Ovary (tissue), 3 donors: ENCODE measurements around the gene RYR2.

Source experiments
- CTCF ChIP-seq, 3 donors: fragments of 450-650 bp in 2 of 3; fragments of 200-600 bp in 1 of 3; IDR thresholded peaks; one replicate each; pipeline versions ENCODE4 v1.5.1 to v1.8.0; 2016 to 2022; ENCODE audit warnings: antibody characterized with exemption in 3 of 3, mild to moderate bottlenecking in 1 of 3
- POLR2A ChIP-seq: fragments of 450-650 bp; IDR thresholded peaks from one replicate; pipeline ENCODE4 v1.6.1; 2017; ENCODE audit warnings: antibody characterized with exemption, mild to moderate bottlenecking, moderate library complexity
- donor health status: DM: no; HTN: no; CAD: no.

GRCh38 chr1:237868817-237869600 is 827.0 kb downstream of the RYR2 start:
- no peak for TF ChIP-seq CTCF (IDR thresholded peaks at IDR 0.05)
- TF ChIP-seq POLR2A: no peak
